ENCODE data around the gene TRABD2B. TPM values are rescaled to one million over a fixed set of nuclear protein-coding genes. Genes with fewer than 3 reads are reported as not detected.

The TRABD2B gene
- total and polyA plus RNA-seq, 2 donors (not counting 3 experiments of a cell fraction or from before 2014, with no cell fraction given): not detected

GRCh38 chr1:47823040-47823808 lies 174.0 kb downstream of the TRABD2B start:
- FAIRE-seq: no peak
- Histone ChIP-seq H3K4me1 (ENCODE audit: control insufficient read depth, extremely low read depth, insufficient read depth, low read length) (no peaks in the 10 kb centered on the region), H3K79me2 (ENCODE audit: control insufficient read depth, insufficient read depth, low read length) (no peaks in the 10 kb centered on the region), H3K4me2 (ENCODE audit: insufficient read depth, low read length) (no peak overlapping the region), H3K4me3 (replicated peaks in 1 of 3; ENCODE audit: insufficient read depth in 1 of 3, low read depth in 1 of 3, low read length in 3 of 3) (no peak overlapping the region), H4K20me1 (replicated peaks; ENCODE audit: control insufficient read depth, extremely low read depth, insufficient read depth, low read length) (no peaks in the 10 kb centered on the region), H3K9me1 (replicated peaks; ENCODE audit: control insufficient read depth, extremely low read depth, insufficient read depth, low read length) (no peaks in the 10 kb centered on the region), H2AFZ (ENCODE audit: low read depth, low read length) (no peak overlapping the region), H3K9me3 (replicated peaks; ENCODE audit: control insufficient read depth, insufficient read depth, low read length) (no peaks in the 10 kb centered on the region), H3K9ac (replicated peaks; ENCODE audit: extremely low read depth, insufficient read depth, low read length) (no peak overlapping the region), H3K27ac (ENCODE audit: insufficient read depth, low read depth, low read length) (no peak overlapping the region), H3K27me3 (ENCODE audit: control insufficient read depth in 2 of 2, insufficient read depth in 2 of 2, low read length in 2 of 2) (no peaks in the 10 kb centered on the region), H3K36me3 (ENCODE audit: control insufficient read depth in 2 of 2, extremely low read depth in 1 of 2, insufficient read depth in 2 of 2, low read length in 2 of 2) (no peaks in the 10 kb centered on the region)
- no peak for TF ChIP-seq EZH2 (IDR thresholded peaks at IDR 0.05; ENCODE audit: borderline replicate concordance, low read depth, low read length, severe bottlenecking)
- TF ChIP-seq, protein P1, sequence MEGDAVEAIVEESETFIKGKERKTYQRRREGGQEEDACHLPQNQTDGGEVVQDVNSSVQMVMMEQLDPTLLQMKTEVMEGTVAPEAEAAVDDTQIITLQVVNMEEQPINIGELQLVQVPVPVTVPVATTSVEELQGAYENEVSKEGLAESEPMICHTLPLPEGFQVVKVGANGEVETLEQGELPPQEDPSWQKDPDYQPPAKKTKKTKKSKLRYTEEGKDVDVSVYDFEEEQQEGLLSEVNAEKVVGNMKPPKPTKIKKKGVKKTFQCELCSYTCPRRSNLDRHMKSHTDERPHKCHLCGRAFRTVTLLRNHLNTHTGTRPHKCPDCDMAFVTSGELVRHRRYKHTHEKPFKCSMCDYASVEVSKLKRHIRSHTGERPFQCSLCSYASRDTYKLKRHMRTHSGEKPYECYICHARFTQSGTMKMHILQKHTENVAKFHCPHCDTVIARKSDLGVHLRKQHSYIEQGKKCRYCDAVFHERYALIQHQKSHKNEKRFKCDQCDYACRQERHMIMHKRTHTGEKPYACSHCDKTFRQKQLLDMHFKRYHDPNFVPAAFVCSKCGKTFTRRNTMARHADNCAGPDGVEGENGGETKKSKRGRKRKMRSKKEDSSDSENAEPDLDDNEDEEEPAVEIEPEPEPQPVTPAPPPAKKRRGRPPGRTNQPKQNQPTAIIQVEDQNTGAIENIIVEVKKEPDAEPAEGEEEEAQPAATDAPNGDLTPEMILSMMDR (IDR thresholded peaks at IDR 0.05; ENCODE audit: extremely low read depth in 1 of 2, insufficient read depth in 1 of 2, low read depth in 1 of 2, low read length in 2 of 2): no peak
- no peak for TF ChIP-seq POLR2AphosphoS5 (IDR thresholded peaks at IDR 0.05; ENCODE audit: insufficient read depth, low read depth, low read length)
- no peak for TF ChIP-seq MYC (IDR thresholded peaks at IDR 0.05; ENCODE audit: low read depth, low read length)
- TF ChIP-seq GATA2 (IDR thresholded peaks at IDR 0.05; ENCODE audit: insufficient read depth, insufficient read length, low read depth, low read length): no peak
- no peak for TF ChIP-seq POLR2A (IDR thresholded peaks at IDR 0.05; ENCODE audit: low read depth, low read length)
- no peak for TF ChIP-seq JUN (IDR thresholded peaks at IDR 0.05; ENCODE audit: borderline replicate concordance, insufficient read depth, insufficient read length, low read depth)
- no peak for TF ChIP-seq MAX (IDR thresholded peaks at IDR 0.05; ENCODE audit: insufficient read depth, insufficient read length)
- TF ChIP-seq FOS (IDR thresholded peaks at IDR 0.05; ENCODE audit: borderline replicate concordance, insufficient read depth, low read length): no peak
- ChIA-PET CTCF (interaction anchor here (1.6 kb wide), 1 partner anchor 11 kb away, joined by 3 read pairs; no protein-coding TSS in a partner anchor), POLR2A (no interaction called here)
- dilution Hi-C loops (cut with MboI; ENCODE audit: extremely low pct_ligation_motif_present, low sequenced_read_pairs): no loop called here
- no TSS peak for BruUV-seq (replicated peaks)
- intact Hi-C loops (cut with micrococcal nuclease): no loop called here
- no peak for DNase-seq (ENCODE audit: low read depth, low spot score)
